ENCODE results near the gene C1QB. TPM values are rescaled to one million over a fixed set of nuclear protein-coding genes. Genes with fewer than 3 reads are reported as not detected.

The C1QB gene
- total RNA-seq, 1 donor from 2014 or later, result not detected

DNA sequence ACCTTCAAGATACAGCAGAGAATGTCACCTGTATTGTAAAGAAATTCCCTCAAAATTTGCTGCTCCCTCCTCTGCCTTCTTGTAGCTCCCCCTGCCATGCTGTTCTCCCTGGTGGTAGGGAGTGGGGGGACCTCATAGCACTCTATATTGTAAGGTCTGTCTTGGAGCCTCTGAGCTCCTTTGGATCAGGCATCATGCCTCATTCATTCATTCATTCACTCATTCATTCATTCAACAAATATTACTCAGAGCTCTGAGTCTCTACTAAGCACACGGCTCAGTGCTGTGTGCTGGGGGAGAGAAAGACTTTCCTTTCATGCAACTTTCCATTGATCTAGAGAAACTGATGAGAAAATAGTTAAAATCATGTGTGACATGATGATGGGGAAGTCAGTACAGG lies 30.5 kb downstream of the C1QB start:
- Mint-ChIP-seq H3K4me3 (ENCODE audit: unreplicated experiment) (no peak overlapping the region), H3K36me3 (ENCODE audit: unreplicated experiment) (no peaks in the 10 kb centered on the region), H3K27ac (ENCODE audit: unreplicated experiment) (no peak overlapping the region), H3K27me3 (ENCODE audit: unreplicated experiment) (peaks cover 58% of the 10 kb centered on the region), H3K4me1 (ENCODE audit: unreplicated experiment) (no peaks in the 10 kb centered on the region), H3K9me3 (ENCODE audit: unreplicated experiment) (no peaks in the 10 kb centered on the region)
- no peak for DNase-seq (ENCODE audit: extremely low spot score, unreplicated experiment)
- no peak for TF ChIP-seq CTCF (IDR thresholded peaks at IDR 0.05)

DNA sequence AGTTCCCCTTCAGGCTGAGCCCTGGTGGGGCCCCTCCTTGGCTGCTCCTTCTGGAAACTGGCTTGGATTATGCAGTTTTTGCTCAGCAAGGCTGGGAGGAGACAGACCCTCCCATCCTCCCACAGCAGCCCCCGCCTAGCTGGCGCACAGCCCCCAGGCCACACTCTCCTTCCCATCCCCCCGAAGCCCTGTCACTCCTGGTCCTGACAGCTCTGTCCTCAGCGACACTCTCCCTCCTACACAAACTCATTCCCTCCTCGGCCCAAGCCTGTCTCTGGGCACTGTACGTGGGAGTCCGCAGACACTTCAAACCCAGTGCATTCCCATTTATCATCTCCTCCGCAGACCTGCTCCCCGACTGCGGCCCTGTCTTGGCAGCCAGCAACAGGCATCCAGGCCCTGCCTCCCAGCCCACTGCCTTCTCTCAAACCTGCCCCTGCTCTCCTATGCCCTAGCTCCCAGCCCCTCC lies 32.6 kb downstream of the C1QB start:
- DNase-seq (ENCODE audit: extremely low spot score, unreplicated experiment), result no peak
- Mint-ChIP-seq H3K4me1 (ENCODE audit: unreplicated experiment) (no peaks in the 10 kb centered on the region), H3K27me3 (ENCODE audit: unreplicated experiment) (peaks cover 62% of the 10 kb centered on the region), H3K9me3 (ENCODE audit: unreplicated experiment) (no peaks in the 10 kb centered on the region), H3K36me3 (ENCODE audit: unreplicated experiment) (no peaks in the 10 kb centered on the region), H3K4me3 (ENCODE audit: unreplicated experiment) (no peak overlapping the region), H3K27ac (ENCODE audit: unreplicated experiment) (no peak overlapping the region)
- no peak for TF ChIP-seq CTCF (IDR thresholded peaks at IDR 0.05)

- H3K4me1 Mint-ChIP-seq (ENCODE audit: unreplicated experiment), result no peaks in the 10 kb centered on the region
- H3K4me3 Mint-ChIP-seq (ENCODE audit: unreplicated experiment), result no peak overlapping the region
- H3K36me3 Mint-ChIP-seq (ENCODE audit: unreplicated experiment), result no peaks in the 10 kb centered on the region
- no peaks in the 10 kb centered on the region for H3K9me3 Mint-ChIP-seq (ENCODE audit: unreplicated experiment)
- no peak overlapping the region for H3K27ac Mint-ChIP-seq (ENCODE audit: unreplicated experiment)
- DNase-seq (ENCODE audit: extremely low spot score, unreplicated experiment), result no peak
- peaks cover 61% of the 10 kb centered on the region for H3K27me3 Mint-ChIP-seq (ENCODE audit: unreplicated experiment)
- TF ChIP-seq CTCF (IDR thresholded peaks at IDR 0.05), result no peak
These were observed 34.2 kb downstream of the C1QB start for GRCh38 chr1:22687191-22687590.

- Mint-ChIP-seq H3K9me3 (ENCODE audit: unreplicated experiment) (no peaks in the 10 kb centered on the region), H3K4me1 (ENCODE audit: unreplicated experiment) (no peaks in the 10 kb centered on the region), H3K36me3 (ENCODE audit: unreplicated experiment) (no peaks in the 10 kb centered on the region), H3K27ac (ENCODE audit: unreplicated experiment) (no peak overlapping the region), H3K27me3 (ENCODE audit: unreplicated experiment) (peaks cover 51% of the 10 kb centered on the region), H3K4me3 (ENCODE audit: unreplicated experiment) (no peak overlapping the region)
- no peak for TF ChIP-seq CTCF (IDR thresholded peaks at IDR 0.05)
- DNase-seq (ENCODE audit: extremely low spot score, unreplicated experiment), result no peak
These were observed 35.4 kb downstream of the C1QB start for GRCh38 chr1:22688466-22688865.

DNA sequence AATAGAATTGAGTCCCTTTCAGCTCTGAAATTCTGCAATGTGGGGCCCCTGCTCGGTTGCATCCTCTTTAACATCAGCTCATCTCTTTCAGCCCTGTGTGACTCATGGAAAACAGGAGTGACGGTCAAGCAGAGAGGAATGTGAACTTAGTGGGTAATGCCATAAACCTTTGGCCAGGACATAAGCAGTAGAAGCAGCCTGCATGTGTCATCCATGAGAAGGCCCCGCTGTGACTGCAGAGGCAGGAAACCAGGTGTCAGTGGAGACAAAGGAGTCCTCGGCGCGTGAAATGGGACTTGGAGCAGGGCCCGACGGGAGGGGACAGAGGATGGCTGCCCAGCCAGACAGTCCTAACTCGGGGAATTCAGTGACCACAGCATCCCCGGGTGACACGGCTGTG lies 36.5 kb downstream of the C1QB start:
- no peak for TF ChIP-seq CTCF (IDR thresholded peaks at IDR 0.05)
- no peak overlapping the region for H3K4me3 Mint-ChIP-seq (ENCODE audit: unreplicated experiment)
- no peak overlapping the region for H3K27ac Mint-ChIP-seq (ENCODE audit: unreplicated experiment)
- no peaks in the 10 kb centered on the region for H3K9me3 Mint-ChIP-seq (ENCODE audit: unreplicated experiment)
- no peaks in the 10 kb centered on the region for H3K36me3 Mint-ChIP-seq (ENCODE audit: unreplicated experiment)
- no peak for DNase-seq (ENCODE audit: extremely low spot score, unreplicated experiment)
- H3K4me1 Mint-ChIP-seq (ENCODE audit: unreplicated experiment), result no peaks in the 10 kb centered on the region
- H3K27me3 Mint-ChIP-seq (ENCODE audit: unreplicated experiment), result peaks cover 41% of the 10 kb centered on the region

Data from osteocyte (in vitro differentiated cells).